Liver (tissue), 9 donors: ENCODE measurements around the gene ZNF768. TPM values are rescaled to one million over a fixed set of nuclear protein-coding genes. Genes with fewer than 3 reads are reported as not detected.

Experiments used
- DNase-seq: peaks from one replicate; pipeline ENCODE4 v3.0.0-alpha.2; 2017; ENCODE audit warnings: low spot score
- H3K27ac ChIP-seq, 2 donors: one replicate each; pipeline ENCODE4 v1.7.0; 2013; ENCODE audit warnings: inconsistent platforms in 2 of 2, low read length in 2 of 2, control low read depth in 1 of 2, low read depth in 1 of 2, mild to moderate bottlenecking in 1 of 2
- H3K27me3 ChIP-seq, 4 donors: one replicate each; pipeline versions ENCODE4 v1.6.1 to v1.7.0; 2013; ENCODE audit warnings: low read length in 3 of 4, inconsistent platforms in 1 of 4, mild to moderate bottlenecking in 1 of 4, moderate library complexity in 1 of 4; ENCODE audit not compliant: control insufficient read depth in 4 of 4, insufficient read depth in 4 of 4
- H3K36me3 ChIP-seq, 4 donors: one replicate each; pipeline versions ENCODE4 v1.6.1 to v1.7.0; 2013; ENCODE audit warnings: low read length in 3 of 4, mild to moderate bottlenecking in 3 of 4, low read depth in 1 of 4, moderate library complexity in 1 of 4; ENCODE audit not compliant: control insufficient read depth in 4 of 4, insufficient read depth in 3 of 4
- H3K4me1 ChIP-seq, 4 donors: one replicate each; pipeline versions ENCODE4 v1.6.1 to v1.7.0; 2013; ENCODE audit warnings: low read length in 3 of 4, mild to moderate bottlenecking in 3 of 4, moderate library complexity in 1 of 4; ENCODE audit not compliant: control insufficient read depth in 4 of 4, insufficient read depth in 4 of 4
- H3K4me3 ChIP-seq, 3 donors: one replicate each; pipeline versions ENCODE4 v1.6.1 to v1.7.0; 2013; ENCODE audit warnings: low read length in 3 of 3, control low read depth in 1 of 3, low read depth in 1 of 3, mild to moderate bottlenecking in 1 of 3
- H3K9ac ChIP-seq, 2 donors: one replicate each; pipeline ENCODE4 v1.7.0; 2013; ENCODE audit warnings: low read length in 2 of 2, mild to moderate bottlenecking in 2 of 2, moderate library complexity in 2 of 2, control low read depth in 1 of 2, low read depth in 1 of 2
- H3K9me3 ChIP-seq, 4 donors: one replicate each; pipeline versions ENCODE4 v1.6.1 to v1.7.0; 2013; ENCODE audit warnings: low read length in 3 of 4; ENCODE audit not compliant: control insufficient read depth in 4 of 4
- ATF3 ChIP-seq: IDR thresholded peaks from 2 replicates; pipeline ENCODE4 v1.6.1; 2016; ENCODE audit warnings: antibody characterized with exemption
- CTCF ChIP-seq: fragments of 150-350 bp; IDR thresholded peaks from 2 replicates; pipeline ENCODE4 v1.5.1; 2017; ENCODE audit warnings: improper control_type of control experiment, low read depth, low read length; ENCODE audit not compliant: missing input control
- EGR1 ChIP-seq, 2 donors: IDR thresholded peaks; 2 replicates each; pipeline ENCODE4 v1.6.1; 2016 to 2018; ENCODE audit warnings: antibody characterized with exemption in 2 of 2, low read depth in 2 of 2
- FOXA1 ChIP-seq: IDR thresholded peaks from 2 replicates; pipeline ENCODE4 v1.6.1; 2016; ENCODE audit warnings: antibody characterized with exemption
- FOXA2 ChIP-seq: IDR thresholded peaks from 2 replicates; pipeline ENCODE4 v1.6.1; 2016; ENCODE audit warnings: antibody characterized with exemption
- GABPA ChIP-seq, 2 donors: IDR thresholded peaks in 1 of 2; conservative IDR thresholded peaks in 1 of 2; 2 replicates each; pipeline ENCODE4 v1.6.1; 2016; ENCODE audit warnings: antibody characterized with exemption in 2 of 2, mild to moderate bottlenecking in 1 of 2, moderate library complexity in 1 of 2
- HNF4A ChIP-seq, 2 donors: conservative IDR thresholded peaks; 2 replicates each; pipeline ENCODE4 v1.6.1; 2016; ENCODE audit warnings: antibody characterized with exemption in 2 of 2, mild to moderate bottlenecking in 2 of 2
- HNF4G ChIP-seq: IDR thresholded peaks from 2 replicates; pipeline ENCODE4 v1.6.1; 2016; ENCODE audit warnings: antibody characterized with exemption
- JUND ChIP-seq, 2 donors: IDR thresholded peaks; 2 replicates each; pipeline ENCODE4 v1.6.1; 2016; ENCODE audit warnings: antibody characterized with exemption in 2 of 2
- MAX ChIP-seq: IDR thresholded peaks from 2 replicates; pipeline ENCODE4 v1.6.1; 2016; ENCODE audit warnings: antibody characterized with exemption
- NR2F2 ChIP-seq: IDR thresholded peaks from 2 replicates; pipeline ENCODE4 v1.6.1; 2016; ENCODE audit warnings: antibody characterized with exemption
- RAD21 ChIP-seq, 2 donors: IDR thresholded peaks; 2 replicates each; pipeline ENCODE4 v1.6.1; 2016; ENCODE audit warnings: antibody characterized with exemption in 2 of 2, mild to moderate bottlenecking in 2 of 2
- REST ChIP-seq: IDR thresholded peaks from 2 replicates; pipeline ENCODE4 v1.6.1; 2016; ENCODE audit warnings: antibody characterized with exemption, mild to moderate bottlenecking
- SP1 ChIP-seq: IDR thresholded peaks from 2 replicates; pipeline ENCODE4 v1.6.1; 2018; ENCODE audit warnings: antibody characterized with exemption, mild to moderate bottlenecking
- TAF1 ChIP-seq: conservative IDR thresholded peaks from 2 replicates; pipeline ENCODE4 v1.6.1; 2016; ENCODE audit warnings: antibody characterized with exemption, mild to moderate bottlenecking
- YY1 ChIP-seq: IDR thresholded peaks from 2 replicates; pipeline ENCODE4 v1.6.1; 2016; ENCODE audit warnings: antibody characterized with exemption, mild to moderate bottlenecking
- ZBTB33 ChIP-seq: IDR thresholded peaks from 2 replicates; pipeline ENCODE4 v1.6.1; 2016; ENCODE audit warnings: antibody characterized with exemption
- WGBS: extraction: QIAGEN DNeasy Blood & Tissue Kit; methylation state at CpG from one replicate; pipeline ENCODE4 v1.1.7; 2013; 5-methylcytosine and 5-hydroxymethylcytosine counted together
- polyA plus RNA-seq, 2 donors: library from polyadenylated mRNA; stranded (reverse) in 1 of 2; unstranded in 1 of 2; fragments of 200-250 nt in 1 of 2; fragments of >200 nt in 1 of 2; fragmentation: Nextera tagmentation in 1 of 2; extraction: Ambion mirVana in 1 of 2; gene quantifications; one replicate each; pipeline versions ENCODE4 v1.2.1 to v1.2.3, GENCODE V29; 2013 to 2015
- total RNA-seq, 2 donors: library from RNA; depleted of rRNA; stranded (reverse); fragments of >200 nt; gene quantifications; one replicate each; pipeline ENCODE4 v1.2.3, GENCODE V29; 2014
- donor health status: healthy.
- donor health status: healthy.
- donor health status: healthy.
- donor health status: healthy.
- donor health status: healthy.

Gene ZNF768
- total and polyA plus RNA-seq, 4 donors, result 2.2 to 16.9 (median 10.9) TPM

- 91% methylated on average over 2 of the region's 2 CpGs for WGBS
- Histone ChIP-seq H3K4me1 (peaks cover 2 to 11% (median 7%) of the 10 kb centered on the region in 4 donors), H3K9ac (no peak overlapping the region), H3K9me3 (no peaks in the 10 kb centered on the region), H3K36me3 (peaks cover 6 to 11% (median 8%) of the 10 kb centered on the region in 4 donors), H3K27me3 (no peaks in the 10 kb centered on the region), H3K4me3 (no peak overlapping the region), H3K27ac (no peak overlapping the region)
- DNase-seq, result no peak
- TF ChIP-seq NR2F2, result no peak
- no peak for TF ChIP-seq HNF4A (conservative IDR thresholded peaks at IDR 0.05)
- TF ChIP-seq REST, result no peak
These were observed 27.1 kb upstream of the ZNF768 start for GRCh38 chr16:30553393-30553899.

GRCh38 chr16:30552956-30553355 is 26.6 kb upstream of the ZNF768 start:
- TF ChIP-seq FOXA2, result no peak
- TF ChIP-seq FOXA1, result no peak
- no peak for TF ChIP-seq HNF4G
- no peak for TF ChIP-seq REST
- TF ChIP-seq GABPA (IDR thresholded peaks at IDR 0.05 in 1 of 2, conservative IDR thresholded peaks at IDR 0.05 in 1 of 2), result no peak
- TF ChIP-seq EGR1 (IDR thresholded peaks at IDR 0.05; ENCODE audit: low read depth in 2 of 2), result no peak
- no peak for TF ChIP-seq YY1
- TF ChIP-seq ATF3, result no peak
- no peak for TF ChIP-seq RAD21 (IDR thresholded peaks at IDR 0.05)
- TF ChIP-seq TAF1, result no peak
- TF ChIP-seq NR2F2, result no peak
- TF ChIP-seq HNF4A (conservative IDR thresholded peaks at IDR 0.05), result no peak
- TF ChIP-seq SP1, result no peak
- no peak for TF ChIP-seq CTCF
- TF ChIP-seq JUND (IDR thresholded peaks at IDR 0.05), result no peak
- no peak for TF ChIP-seq ZBTB33
- TF ChIP-seq MAX, result no peak
- no peaks in the 10 kb centered on the region for H3K9me3 ChIP-seq
- DNase-seq, result no peak
- no peaks in the 10 kb centered on the region for H3K27me3 ChIP-seq
- WGBS, result 90% methylated on average over 4 of the region's 4 CpGs
- H3K36me3 ChIP-seq, result peaks cover 6 to 11% (median 8%) of the 10 kb centered on the region in 4 donors
- no peak overlapping the region for H3K9ac ChIP-seq
- H3K4me3 ChIP-seq, result no peak overlapping the region
- H3K27ac ChIP-seq, result no peak overlapping the region
- H3K4me1 ChIP-seq, result peaks cover 2 to 11% (median 7%) of the 10 kb centered on the region in 4 donors
